Thoracic aorta (tissue), 2 donors: Measurements from ENCODE around the gene ALPP. TPM values are rescaled to one million over a fixed set of nuclear protein-coding genes. Genes with fewer than 3 reads are reported as not detected.
"Not testable (repeated sequence)": the region's sequence is repeated elsewhere in the genome, so short reads cannot be mapped to it uniquely, and the experiment has no call there.

Source experiments
- ATAC-seq: fragments of 150-250 bp; one replicate; pipeline ENCODE4 v1.8.0; 2017; ENCODE audit warnings: low read depth; ENCODE audit not compliant: insufficient number of reproducible peaks, low FRiP score
- DNase-seq: peaks from one replicate; pipeline ENCODE4 v3.0.0-alpha.2; 2020; ENCODE audit warnings: low spot score
- H3K27ac ChIP-seq, 2 donors: fragments of 200-600 bp; sonication (generic); 1 replicate in 1 of 2; 2 replicates in 1 of 2; pipeline ENCODE4 v1.5.1; 2016; ENCODE audit warnings: mild to moderate bottlenecking in 2 of 2, moderate library complexity in 2 of 2
- H3K27me3 ChIP-seq: fragments of 200-600 bp; sonication (generic); replicated peaks from 2 replicates; pipeline ENCODE4 v1.6.0; 2016; ENCODE audit warnings: mild to moderate bottlenecking; ENCODE audit not compliant: insufficient read depth
- H3K36me3 ChIP-seq: fragments of 200-600 bp; sonication (generic); one replicate; pipeline ENCODE4 v1.5.1; 2016
- H3K4me1 ChIP-seq, 2 donors: fragments of 200-600 bp; sonication (generic); 1 replicate in 1 of 2; 2 replicates in 1 of 2; pipeline versions ENCODE4 v1.5.1 to v1.6.0; 2016; ENCODE audit warnings: low read depth in 2 of 2, mild to moderate bottlenecking in 1 of 2; ENCODE audit not compliant: control insufficient read depth in 1 of 2
- H3K4me3 ChIP-seq: fragments of 200-600 bp; sonication (generic); 2 replicates; pipeline ENCODE4 v1.5.1; 2016; ENCODE audit warnings: mild to moderate bottlenecking
- H3K9me3 ChIP-seq: fragments of 200-600 bp; sonication (generic); 2 replicates; pipeline ENCODE4 v1.5.1; 2016
- total RNA-seq, 2 donors: library from RNA; depleted of rRNA; stranded (reverse); fragments of >200 nt; gene quantifications; one replicate each; pipeline versions ENCODE4 v1.1.0 to v1.2.3, GENCODE V29; 2016
- TF ChIP-seq, protein P1 (sequence below): fragments of 200-600 bp; sonication (generic); IDR thresholded peaks from one replicate; pipeline ENCODE4 v1.5.1; 2019; ENCODE audit warnings: antibody characterized with exemption

Gene ALPP
- total RNA-seq, 2 donors from 2014 or later, result not detected

DNA sequence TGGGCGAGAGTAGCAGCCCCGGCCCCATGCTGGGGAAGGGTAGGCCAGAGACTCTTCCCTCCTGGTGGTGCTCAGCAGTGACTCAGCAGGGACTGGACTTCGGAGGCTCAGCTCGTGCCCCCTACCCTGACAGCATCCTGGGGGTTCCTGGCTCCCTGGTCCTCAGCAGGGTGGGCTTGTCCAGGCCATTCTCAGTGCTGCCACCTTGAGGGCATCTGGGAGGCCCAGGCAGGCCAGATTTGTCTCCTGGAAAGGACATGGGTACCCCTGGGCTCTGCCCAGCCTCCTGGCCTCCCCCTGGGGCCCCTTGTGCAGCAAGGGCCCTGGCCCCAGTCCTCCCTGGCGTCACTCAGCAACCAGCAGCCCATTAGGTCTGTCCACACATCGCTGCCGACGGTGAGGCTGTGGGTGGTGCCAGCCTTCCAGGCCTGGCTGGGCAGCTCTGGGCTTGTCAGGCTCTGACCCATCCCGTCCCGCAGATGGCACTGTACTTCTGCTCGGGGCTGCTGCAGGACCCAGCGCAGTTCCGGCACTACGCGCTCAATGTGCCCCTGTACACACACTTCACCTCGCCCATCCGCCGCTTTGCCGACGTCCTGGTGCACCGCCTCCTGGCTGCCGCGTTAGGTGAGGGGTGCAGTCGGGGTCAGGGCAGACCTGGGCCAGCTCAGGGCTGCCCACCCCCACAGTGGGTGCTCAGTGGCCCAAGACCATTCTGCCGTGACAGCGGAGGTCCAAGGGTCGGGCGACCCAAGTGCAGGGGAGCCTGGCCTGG is 45.0 kb upstream of the ALPP start:
- Histone ChIP-seq H3K4me1 (no peaks in the 10 kb centered on the region), H3K27me3 (no peaks in the 10 kb centered on the region), H3K9me3 (no peaks in the 10 kb centered on the region), H3K4me3 (no peak overlapping the region), H3K36me3 (peaks cover 8% of the 10 kb centered on the region), H3K27ac (no peak overlapping the region)
- TF ChIP-seq, protein P1, sequence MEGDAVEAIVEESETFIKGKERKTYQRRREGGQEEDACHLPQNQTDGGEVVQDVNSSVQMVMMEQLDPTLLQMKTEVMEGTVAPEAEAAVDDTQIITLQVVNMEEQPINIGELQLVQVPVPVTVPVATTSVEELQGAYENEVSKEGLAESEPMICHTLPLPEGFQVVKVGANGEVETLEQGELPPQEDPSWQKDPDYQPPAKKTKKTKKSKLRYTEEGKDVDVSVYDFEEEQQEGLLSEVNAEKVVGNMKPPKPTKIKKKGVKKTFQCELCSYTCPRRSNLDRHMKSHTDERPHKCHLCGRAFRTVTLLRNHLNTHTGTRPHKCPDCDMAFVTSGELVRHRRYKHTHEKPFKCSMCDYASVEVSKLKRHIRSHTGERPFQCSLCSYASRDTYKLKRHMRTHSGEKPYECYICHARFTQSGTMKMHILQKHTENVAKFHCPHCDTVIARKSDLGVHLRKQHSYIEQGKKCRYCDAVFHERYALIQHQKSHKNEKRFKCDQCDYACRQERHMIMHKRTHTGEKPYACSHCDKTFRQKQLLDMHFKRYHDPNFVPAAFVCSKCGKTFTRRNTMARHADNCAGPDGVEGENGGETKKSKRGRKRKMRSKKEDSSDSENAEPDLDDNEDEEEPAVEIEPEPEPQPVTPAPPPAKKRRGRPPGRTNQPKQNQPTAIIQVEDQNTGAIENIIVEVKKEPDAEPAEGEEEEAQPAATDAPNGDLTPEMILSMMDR, result no peak
- DNase-seq, result no peak
- no peak for ATAC-seq

DNA sequence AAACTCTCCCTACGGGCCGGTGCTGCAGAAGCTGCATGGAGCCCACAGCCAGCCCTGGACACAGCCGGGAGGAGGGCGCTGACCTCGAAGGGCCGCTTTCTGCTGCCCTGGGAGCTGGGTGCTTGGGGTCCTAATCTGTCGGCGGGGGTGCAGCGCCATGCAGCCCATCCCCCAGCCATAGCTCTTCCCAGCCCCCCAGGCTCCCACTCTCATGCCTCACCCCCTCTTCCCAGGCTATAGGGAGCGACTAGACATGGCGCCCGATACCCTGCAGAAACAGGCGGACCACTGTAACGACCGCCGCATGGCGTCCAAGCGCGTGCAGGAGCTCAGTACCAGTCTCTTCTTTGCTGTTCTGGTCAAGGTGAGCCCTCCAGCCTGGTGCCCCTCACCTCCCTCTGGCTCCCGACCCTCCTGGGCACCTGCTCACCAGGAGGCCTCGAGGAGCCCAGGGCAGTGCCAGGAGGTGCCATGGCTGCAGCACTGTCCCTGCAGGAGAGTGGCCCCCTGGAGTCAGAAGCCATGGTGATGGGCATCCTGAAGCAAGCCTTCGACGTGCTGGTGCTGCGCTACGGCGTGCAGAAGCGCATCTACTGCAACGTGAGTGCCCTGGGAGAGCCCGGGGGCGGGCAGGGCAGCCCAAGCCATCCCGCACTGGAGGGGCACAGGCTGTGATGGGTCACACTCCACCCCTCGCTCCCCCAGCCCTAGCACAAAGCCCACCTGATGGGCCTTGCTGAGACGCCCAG is 44.2 kb upstream of the ALPP start:
- not testable (repeated sequence) for ATAC-seq, H3K4me3 ChIP-seq, H3K36me3 ChIP-seq, H3K9me3 ChIP-seq, H3K4me1 ChIP-seq, H3K27me3 ChIP-seq, DNase-seq, H3K27ac ChIP-seq

DNA sequence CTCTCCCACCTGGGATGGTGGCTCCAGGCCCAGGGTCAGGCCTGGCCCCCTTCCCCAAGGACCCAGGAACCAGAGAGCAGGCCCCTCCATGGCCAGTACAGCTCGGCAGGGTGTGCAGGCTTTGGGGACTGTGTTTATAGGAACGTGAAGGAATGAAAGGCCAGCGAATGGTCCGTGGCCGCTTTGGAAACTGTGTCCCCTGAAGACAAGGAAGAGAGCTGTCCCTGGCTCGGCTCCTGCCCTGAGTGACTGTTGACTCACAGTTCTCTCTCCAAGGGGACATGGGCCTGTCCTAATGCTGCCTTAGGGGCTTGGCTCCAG is 43.7 kb upstream of the ALPP start:
- not testable (repeated sequence) for H3K27me3 ChIP-seq, H3K9me3 ChIP-seq, ATAC-seq, H3K4me3 ChIP-seq, H3K27ac ChIP-seq, H3K4me1 ChIP-seq, H3K36me3 ChIP-seq, DNase-seq

DNA sequence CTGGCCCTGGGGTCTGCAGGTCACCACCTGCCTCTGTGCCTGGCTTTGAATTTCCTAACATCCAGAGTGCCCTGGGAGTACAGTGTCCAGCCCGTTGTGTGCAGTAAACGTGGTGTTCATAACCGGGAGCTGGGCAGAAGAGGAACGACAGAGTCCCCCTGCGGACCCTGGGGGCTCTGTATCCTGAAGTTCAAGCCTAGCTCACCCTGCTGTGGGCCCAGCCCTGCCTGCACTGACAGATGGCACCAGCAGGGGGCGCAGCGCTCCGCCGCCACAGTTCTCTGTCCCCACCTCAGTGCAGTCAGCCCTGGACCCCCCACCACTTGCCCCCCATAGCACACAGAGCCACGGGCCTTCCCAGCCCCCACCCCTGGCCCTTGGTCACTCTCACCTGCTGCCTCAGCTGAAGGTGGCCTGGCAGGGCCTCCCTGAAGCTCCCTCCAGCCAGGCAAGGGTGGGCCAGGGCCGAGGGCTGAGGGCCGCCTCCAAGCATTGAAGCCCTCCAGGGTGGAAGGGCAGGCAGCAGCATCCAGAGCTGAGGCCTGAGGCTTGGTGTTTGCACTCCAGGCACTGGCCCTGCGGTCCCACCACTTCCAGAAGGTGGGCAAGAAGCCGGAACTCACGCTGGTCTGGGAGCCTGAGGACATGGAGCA is 43.2 kb upstream of the ALPP start:
- not testable (repeated sequence) for ATAC-seq, H3K27ac ChIP-seq, DNase-seq, H3K9me3 ChIP-seq, H3K4me1 ChIP-seq, H3K4me3 ChIP-seq, H3K36me3 ChIP-seq, H3K27me3 ChIP-seq

DNA sequence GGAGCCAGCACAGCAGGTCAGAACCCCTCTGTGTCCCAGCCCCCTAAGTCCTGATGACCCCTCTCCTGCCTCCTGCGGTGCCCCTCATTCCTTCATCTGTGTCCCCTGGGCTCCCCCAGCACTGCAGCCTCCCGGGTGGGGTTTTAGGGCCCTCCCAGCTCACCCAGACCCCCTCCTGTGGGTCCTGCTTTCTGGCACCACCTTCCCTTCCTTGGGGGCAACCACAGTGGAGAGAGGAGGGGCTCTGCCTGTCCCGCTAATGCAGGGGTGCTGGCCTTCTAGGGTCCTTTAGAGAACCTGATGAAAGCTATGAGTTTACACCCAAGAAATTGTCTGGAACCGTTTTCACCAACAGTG is 42.7 kb upstream of the ALPP start:
- DNase-seq, result no peak
- H3K4me3 ChIP-seq, result no peak overlapping the region
- no peaks in the 10 kb centered on the region for H3K27me3 ChIP-seq
- H3K36me3 ChIP-seq, result peaks cover 8% of the 10 kb centered on the region
- TF ChIP-seq, protein P1, result no peak
- no peaks in the 10 kb centered on the region for H3K4me1 ChIP-seq
- H3K27ac ChIP-seq, result no peak overlapping the region
- no peak for ATAC-seq
- no peaks in the 10 kb centered on the region for H3K9me3 ChIP-seq

DNA sequence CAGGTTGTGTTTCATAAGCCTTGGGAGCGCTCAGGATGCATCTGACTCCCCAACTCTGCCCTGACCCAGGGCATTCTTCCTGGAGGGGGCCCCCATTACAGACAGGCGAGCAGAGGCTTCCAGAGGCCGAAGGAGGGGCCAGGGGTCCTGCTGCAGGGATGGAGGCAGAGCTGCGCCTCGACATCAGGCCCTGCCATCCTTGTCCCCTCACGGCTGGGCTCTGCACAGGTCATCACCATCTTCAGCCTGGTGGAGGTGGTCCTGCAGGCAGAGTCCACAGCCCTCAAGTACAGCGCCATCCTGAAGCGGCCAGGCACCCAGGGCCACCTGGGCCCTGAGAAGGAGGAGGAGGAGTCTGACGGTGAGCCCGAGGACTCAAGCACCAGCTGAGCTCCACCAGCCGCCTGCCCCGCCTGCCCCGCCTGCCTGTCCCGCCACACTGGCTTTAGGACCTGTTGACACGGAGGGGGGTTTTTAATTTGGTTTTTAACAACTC is 42.3 kb upstream of the ALPP start:
- no peak overlapping the region for H3K4me3 ChIP-seq
- no peak overlapping the region for H3K27ac ChIP-seq
- DNase-seq (no peak), ATAC-seq (no peak)
- H3K36me3 ChIP-seq, result peaks cover 8% of the 10 kb centered on the region
- H3K9me3 ChIP-seq, result no peaks in the 10 kb centered on the region
- no peaks in the 10 kb centered on the region for H3K27me3 ChIP-seq
- TF ChIP-seq, protein P1, result no peak
- no peaks in the 10 kb centered on the region for H3K4me1 ChIP-seq
